H9 (cell line): Measurements from ENCODE around the gene SLC12A8. TPM values are rescaled to one million over a fixed set of nuclear protein-coding genes. Genes with fewer than 3 reads are reported as not detected.

ENCODE experiments used
- DNase-seq: peaks from one replicate; pipeline ENCODE4 v3.0.0-alpha.2; 2017
- H2AFZ ChIP-seq: one replicate; pipeline ENCODE4 v1.6.1; 2013; ENCODE audit warnings: mild to moderate bottlenecking, low read length, control low read depth, moderate library complexity
- H2AK5ac ChIP-seq: 2 replicates; pipeline ENCODE4 v1.6.1; 2013; ENCODE audit warnings: low read length, control low read depth, mixed read lengths; ENCODE audit not compliant: insufficient read length
- H2BK120ac ChIP-seq: one replicate; pipeline ENCODE4 v1.6.1; 2013; ENCODE audit warnings: low read depth, mild to moderate bottlenecking, low read length, control low read depth, inconsistent platforms; ENCODE audit not compliant: poor library complexity, severe bottlenecking
- H2BK12ac ChIP-seq: 2 replicates; pipeline ENCODE4 v1.6.1; 2013; ENCODE audit warnings: low read length, control low read depth, mixed read lengths, low read depth; ENCODE audit not compliant: insufficient read length
- H2BK15ac ChIP-seq: 2 replicates; pipeline ENCODE4 v1.6.1; 2013; ENCODE audit warnings: low read depth, low read length, control low read depth
- H2BK20ac ChIP-seq: one replicate; pipeline ENCODE4 v1.6.1; 2013; ENCODE audit warnings: low read depth, mild to moderate bottlenecking, low read length, control low read depth, inconsistent platforms; ENCODE audit not compliant: poor library complexity, severe bottlenecking
- H2BK5ac ChIP-seq: 2 replicates; pipeline ENCODE4 v1.6.1; 2013; ENCODE audit warnings: low read length, control low read depth, mixed read lengths; ENCODE audit not compliant: insufficient read length
- H3K14ac ChIP-seq: 2 replicates; pipeline ENCODE4 v1.6.1; 2013; ENCODE audit warnings: low read length, control low read depth; ENCODE audit not compliant: insufficient read depth
- H3K18ac ChIP-seq: 2 replicates; pipeline ENCODE4 v1.6.1; 2013; ENCODE audit warnings: low read depth, mild to moderate bottlenecking, mixed read lengths, low read length, control low read depth; ENCODE audit not compliant: insufficient read length
- H3K23ac ChIP-seq: 2 replicates; pipeline ENCODE4 v1.6.1; 2013; ENCODE audit warnings: low read length, control low read depth, mixed read lengths, low read depth; ENCODE audit not compliant: insufficient read length
- H3K23me2 ChIP-seq: 2 replicates; pipeline ENCODE4 v1.6.1; 2013; ENCODE audit warnings: low read depth, mild to moderate bottlenecking, mixed read lengths, low read length, control low read depth; ENCODE audit not compliant: insufficient read length, poor library complexity, severe bottlenecking
- H3K27ac ChIP-seq: 2 replicates; pipeline ENCODE4 v1.5.1; 2013; ENCODE audit warnings: low read length, control low read depth, mixed read lengths, low read depth; ENCODE audit not compliant: insufficient read length
- H3K27me3 ChIP-seq: 2 replicates; pipeline ENCODE4 v1.6.1; 2013; ENCODE audit warnings: low read length, control low read depth, inconsistent platforms; ENCODE audit not compliant: insufficient read depth
- H3K4ac ChIP-seq: 2 replicates; pipeline ENCODE4 v1.6.1; 2013; ENCODE audit warnings: low read depth, mild to moderate bottlenecking, control low read depth, inconsistent platforms, low read length, moderate library complexity
- H3K4me1 ChIP-seq: 2 replicates; pipeline ENCODE4 v1.6.1; 2013; ENCODE audit warnings: low read length, control low read depth, inconsistent platforms; ENCODE audit not compliant: insufficient read depth
- H3K4me2 ChIP-seq: 2 replicates; pipeline ENCODE4 v1.6.1; 2013; ENCODE audit warnings: low read length, control low read depth, mixed read lengths; ENCODE audit not compliant: insufficient read length, insufficient read depth
- H3K56ac ChIP-seq: 2 replicates; pipeline ENCODE4 v1.6.1; 2013; ENCODE audit warnings: low read depth, mild to moderate bottlenecking, mixed read lengths, low read length, control low read depth; ENCODE audit not compliant: insufficient read length
- H3K79me1 ChIP-seq: 2 replicates; pipeline ENCODE4 v1.6.1; 2013; ENCODE audit warnings: low read depth, mild to moderate bottlenecking, moderate library complexity, low read length, control low read depth, inconsistent platforms; ENCODE audit not compliant: insufficient read depth, poor library complexity, severe bottlenecking
- H3K79me2 ChIP-seq: 2 replicates; pipeline ENCODE4 v1.6.1; 2013; ENCODE audit warnings: low read length, control low read depth, inconsistent platforms; ENCODE audit not compliant: insufficient read depth
- H3K9ac ChIP-seq: 2 replicates; pipeline ENCODE4 v1.6.1; 2013; ENCODE audit warnings: low read length, control low read depth, mixed read lengths; ENCODE audit not compliant: insufficient read length; ENCODE audit errors: extremely low read depth
- H3K9me3 ChIP-seq: one replicate; pipeline ENCODE4 v1.6.1; 2013; ENCODE audit warnings: low read depth, low read length, inconsistent platforms; ENCODE audit not compliant: control insufficient read depth
- H3T11ph ChIP-seq: one replicate; pipeline ENCODE4 v1.6.1; 2013; ENCODE audit warnings: mild to moderate bottlenecking, low read length, control low read depth, inconsistent platforms
- H4K20me1 ChIP-seq: one replicate; pipeline ENCODE4 v1.6.1; 2013; ENCODE audit not compliant: control insufficient read depth, insufficient read length, insufficient read depth
- H4K5ac ChIP-seq: 2 replicates; pipeline ENCODE4 v1.6.1; 2013; ENCODE audit warnings: low read depth, mild to moderate bottlenecking, mixed read lengths, low read length, control low read depth; ENCODE audit not compliant: insufficient read length
- H4K8ac ChIP-seq: replicated peaks from 2 replicates; pipeline ENCODE4 v1.6.1; 2013; ENCODE audit warnings: low read length, control low read depth, mixed read lengths, low read depth; ENCODE audit not compliant: insufficient read length
- H4K91ac ChIP-seq: 2 replicates; pipeline ENCODE4 v1.6.1; 2013; ENCODE audit warnings: low read depth, mild to moderate bottlenecking, moderate library complexity, mixed read lengths, low read length, control low read depth; ENCODE audit not compliant: insufficient read length
- H3K27ac Mint-ChIP-seq, 3 experiments: 2 replicates in 2 of 3; 3 replicates in 1 of 3; pipeline ENCODE4 v1.8.0; 2020 to 2021; ENCODE audit warnings: mixed read lengths in 3 of 3, mild to moderate bottlenecking in 1 of 3, moderate library complexity in 1 of 3
- H3K27me3 Mint-ChIP-seq: 2 replicates; pipeline ENCODE4 v1.8.0; 2021; ENCODE audit warnings: low read depth, mild to moderate bottlenecking, moderate library complexity, mixed read lengths
- H3K36me3 Mint-ChIP-seq, 3 experiments: 2 replicates in 2 of 3; 3 replicates in 1 of 3; pipeline ENCODE4 v1.8.0; 2020 to 2021; ENCODE audit warnings: low read depth in 3 of 3, mixed read lengths in 3 of 3; ENCODE audit not compliant: insufficient read depth in 1 of 3
- H3K4me1 Mint-ChIP-seq, 2 experiments: 2 replicates each; pipeline ENCODE4 v1.8.0; 2020; ENCODE audit warnings: mixed read lengths in 2 of 2
- H3K4me3 Mint-ChIP-seq, 2 experiments: 2 replicates in 1 of 2; 3 replicates in 1 of 2; pipeline ENCODE4 v1.8.0; 2020 to 2021; ENCODE audit warnings: mild to moderate bottlenecking in 2 of 2, mixed read lengths in 2 of 2, moderate library complexity in 1 of 2
- H3K9me3 Mint-ChIP-seq, 2 experiments: 2 replicates in 1 of 2; 3 replicates in 1 of 2; pipeline ENCODE4 v1.8.0; 2020; ENCODE audit warnings: mild to moderate bottlenecking in 2 of 2, mixed read lengths in 2 of 2, moderate library complexity in 1 of 2
- CTCF ChIP-seq: fragments of 200-600 bp; sonication (generic); conservative IDR thresholded peaks from 3 replicates; pipeline ENCODE4 v1.8.0; 2021; ENCODE audit warnings: antibody characterized with exemption, mild to moderate bottlenecking
- WGBS: extraction: QIAGEN DNeasy Blood & Tissue Kit; methylation state at CpG from one replicate; pipeline ENCODE4 v1.1.7; 2013; ENCODE audit warnings: missing lambda C conversion rate, low lambda C conversion rate, mixed read lengths; ENCODE audit not compliant: insufficient read length; ENCODE audit errors: extremely low coverage; 5-methylcytosine and 5-hydroxymethylcytosine counted together
- total RNA-seq: library from RNA; stranded (reverse); gene quantifications from 2 replicates; pipeline ENCODE4 v1.2.1, GENCODE V29; 2021

The SLC12A8 gene
- total RNA-seq, 1 experiment from 2014 or later, result 8.2 TPM

DNA sequence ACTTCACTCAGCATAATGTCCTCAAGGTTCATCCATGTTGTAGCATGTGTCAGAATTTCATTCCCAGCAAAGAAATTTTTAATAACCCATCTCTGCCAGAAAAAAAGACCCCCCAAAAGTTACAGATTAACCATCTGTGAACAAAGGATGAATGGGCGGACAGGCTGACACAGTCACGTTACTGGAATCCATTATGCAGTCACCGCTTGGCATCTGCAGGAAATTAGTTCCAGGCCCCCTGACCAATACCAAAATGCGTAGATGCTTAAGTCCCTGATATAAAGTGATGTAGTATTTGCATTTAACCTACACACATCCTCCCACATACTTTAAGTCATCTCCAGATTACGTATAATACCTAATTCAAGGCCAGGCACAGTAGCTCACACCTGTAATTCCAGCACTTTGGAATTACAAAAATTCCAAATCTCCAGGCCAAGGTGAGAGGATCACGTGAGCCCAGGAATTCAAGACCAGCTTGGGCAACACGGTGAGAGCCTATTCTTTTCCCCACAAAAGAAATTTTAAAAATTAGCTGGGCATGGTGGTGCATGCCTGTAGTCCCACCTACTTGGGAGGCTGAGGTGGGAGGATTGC lies 1.5 kb upstream of the SLC12A8 start:
- TF ChIP-seq CTCF, result no peak
- no peaks in the 10 kb centered on the region for H4K20me1 ChIP-seq
- no peak overlapping the region for H3K23ac ChIP-seq
- H3K27ac ChIP-seq, result no peak overlapping the region
- H2AK5ac ChIP-seq, result no peak overlapping the region
- H3K14ac ChIP-seq, result no peak overlapping the region
- peaks cover 6% of the 10 kb centered on the region for H3K23me2 ChIP-seq
- no peak overlapping the region for H3K27ac Mint-ChIP-seq
- H2BK15ac ChIP-seq, result no peak overlapping the region
- H2BK20ac ChIP-seq, result no peak overlapping the region
- no peak overlapping the region for H2BK5ac ChIP-seq
- no peaks in the 10 kb centered on the region for H3K4me1 ChIP-seq
- no peak overlapping the region for H4K91ac ChIP-seq
- H3K36me3 Mint-ChIP-seq, result peaks cover 0 to 6% (median 2%) of the 10 kb centered on the region in 3 experiments; a peak in 5 of 7 replicates
- no peaks in the 10 kb centered on the region for H3K79me1 ChIP-seq
- no peak overlapping the region for H3K4me2 ChIP-seq
- H4K5ac ChIP-seq, result no peak overlapping the region
- no peak overlapping the region for H3T11ph ChIP-seq
- H2BK12ac ChIP-seq, result no peak overlapping the region
- no peak for DNase-seq
- peaks cover 16% of the 10 kb centered on the region for H3K27me3 Mint-ChIP-seq
- H3K9ac ChIP-seq, result no peak overlapping the region
- no peak overlapping the region; a peak in 1 of 5 replicates for H3K4me3 Mint-ChIP-seq
- H3K9me3 Mint-ChIP-seq, result no peaks in the 10 kb centered on the region
- H2AFZ ChIP-seq, result no peak overlapping the region
- H3K79me2 ChIP-seq, result 0 out of 2 replicates have a peak, but pooled peaks cover 1% of the 10 kb centered on the region
- H3K56ac ChIP-seq, result no peak overlapping the region
- no peaks in the 10 kb centered on the region for H3K9me3 ChIP-seq
- no peak overlapping the region for H4K8ac ChIP-seq
- H3K4ac ChIP-seq, result no peak overlapping the region
- H2BK120ac ChIP-seq, result no peak overlapping the region
- no peak overlapping the region for H3K18ac ChIP-seq
- peaks cover 24 to 32% of the 10 kb centered on the region in 2 experiments for H3K4me1 Mint-ChIP-seq
- H3K27me3 ChIP-seq, result no peaks in the 10 kb centered on the region
- no CpG with 5 or more reads among the region's 7 CpGs for WGBS
